ENCODE measurements around the gene SFN.
"Not testable (repeated sequence)": the region's sequence is repeated elsewhere in the genome, so short reads cannot be mapped to it uniquely, and the experiment has no call there.

Gene SFN

DNA sequence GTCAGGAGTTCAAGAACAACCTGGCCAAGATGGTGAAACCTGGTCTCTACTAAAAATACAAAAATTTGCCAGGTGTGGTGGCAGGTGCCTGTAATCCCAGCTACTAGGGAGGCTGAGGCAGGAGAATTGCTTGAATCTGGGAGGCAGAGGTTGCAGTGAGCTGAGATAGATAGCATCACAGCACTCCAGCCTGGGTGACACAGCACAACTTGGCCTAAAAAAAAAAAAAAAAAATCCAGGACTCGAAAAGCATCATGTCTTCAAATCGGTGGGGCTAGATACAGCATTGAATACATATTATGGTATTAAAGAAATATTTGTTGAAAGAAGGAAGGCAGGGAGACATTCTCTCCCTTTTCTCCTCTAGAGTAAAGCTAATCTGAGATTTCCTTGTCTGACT, 10.1 kb downstream of the SFN start:
- not testable (repeated sequence) for DNase-seq

DNA sequence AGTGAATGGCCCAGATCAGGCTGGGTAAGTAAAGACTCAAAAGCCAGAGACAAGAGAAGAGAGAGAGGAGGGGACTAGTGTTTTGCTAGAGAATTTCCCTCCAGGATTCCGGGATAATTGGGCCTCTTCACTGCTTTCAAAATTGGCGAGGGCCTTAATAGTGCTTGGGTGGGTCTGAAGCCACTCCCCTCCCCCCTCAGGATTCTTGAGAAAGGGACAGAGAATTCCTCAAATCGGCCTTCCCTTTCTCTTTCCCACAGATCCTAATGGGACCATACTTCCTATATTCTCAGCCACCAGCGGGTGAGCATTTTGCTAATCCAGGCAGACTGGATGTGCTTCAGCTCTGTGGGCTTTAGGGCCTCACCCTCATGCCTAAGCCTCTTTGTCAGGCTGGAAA, 11.9 kb downstream of the SFN start:
- no peak for DNase-seq

DNA sequence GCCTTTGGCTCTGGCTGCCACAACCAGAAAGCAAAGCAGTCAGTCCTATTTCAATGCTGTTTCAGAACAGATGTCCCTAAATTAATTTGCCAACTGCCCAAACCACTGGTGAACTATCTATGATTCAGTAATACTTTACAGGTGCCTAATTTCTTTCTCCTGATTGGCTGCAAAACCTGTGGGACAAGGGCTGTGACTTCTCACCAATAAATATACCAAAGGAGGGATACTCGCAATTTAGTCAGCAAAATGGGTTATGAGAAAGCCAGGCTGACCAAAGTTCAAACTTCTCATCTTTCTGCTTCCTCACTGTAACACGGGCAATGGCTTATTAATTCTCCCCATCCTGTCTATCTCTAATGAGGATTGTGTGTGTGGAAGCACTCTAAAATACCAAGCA, 14.4 kb downstream of the SFN start:
- no peak for DNase-seq

DNA sequence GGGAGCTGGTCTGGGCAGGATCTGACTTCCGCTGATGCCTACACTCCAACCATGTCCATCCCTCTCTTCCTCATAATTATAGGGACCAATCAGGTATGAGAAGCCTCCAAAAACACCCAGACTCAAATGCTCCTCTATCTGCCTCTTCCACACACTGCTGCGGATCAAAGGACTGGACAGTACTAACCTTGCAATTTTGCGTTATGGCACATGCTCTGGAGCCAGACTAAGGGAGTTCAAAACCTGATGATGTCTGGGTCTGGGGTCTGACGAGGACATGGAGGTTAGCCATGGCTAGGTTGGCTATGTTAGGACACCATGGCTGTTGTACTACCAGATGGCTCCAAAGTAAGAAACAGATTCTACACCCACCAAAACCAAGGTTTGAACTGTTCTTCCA, 16.8 kb downstream of the SFN start:
- DNase-seq: no peak

DNA sequence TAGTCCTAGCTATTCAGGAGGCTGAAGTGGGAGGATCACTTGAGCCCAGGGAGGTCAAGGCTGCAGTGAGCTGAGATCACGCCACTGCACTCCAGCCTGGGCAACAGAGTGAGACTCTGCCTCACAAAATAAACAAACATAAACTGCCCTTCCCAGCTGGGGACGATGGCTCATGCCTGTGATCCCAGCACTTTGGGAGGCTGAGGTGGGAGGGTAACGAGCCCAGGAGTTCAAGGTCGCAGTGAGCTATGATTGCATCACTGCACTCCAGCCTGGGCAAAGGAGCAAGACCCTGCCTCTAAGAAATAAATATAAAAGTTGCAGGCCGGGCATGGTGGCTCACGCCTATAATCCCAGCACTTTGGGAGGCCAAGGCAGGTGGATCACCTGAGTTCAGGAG, 18.7 kb downstream of the SFN start:
- DNase-seq: not testable (repeated sequence)

DNA sequence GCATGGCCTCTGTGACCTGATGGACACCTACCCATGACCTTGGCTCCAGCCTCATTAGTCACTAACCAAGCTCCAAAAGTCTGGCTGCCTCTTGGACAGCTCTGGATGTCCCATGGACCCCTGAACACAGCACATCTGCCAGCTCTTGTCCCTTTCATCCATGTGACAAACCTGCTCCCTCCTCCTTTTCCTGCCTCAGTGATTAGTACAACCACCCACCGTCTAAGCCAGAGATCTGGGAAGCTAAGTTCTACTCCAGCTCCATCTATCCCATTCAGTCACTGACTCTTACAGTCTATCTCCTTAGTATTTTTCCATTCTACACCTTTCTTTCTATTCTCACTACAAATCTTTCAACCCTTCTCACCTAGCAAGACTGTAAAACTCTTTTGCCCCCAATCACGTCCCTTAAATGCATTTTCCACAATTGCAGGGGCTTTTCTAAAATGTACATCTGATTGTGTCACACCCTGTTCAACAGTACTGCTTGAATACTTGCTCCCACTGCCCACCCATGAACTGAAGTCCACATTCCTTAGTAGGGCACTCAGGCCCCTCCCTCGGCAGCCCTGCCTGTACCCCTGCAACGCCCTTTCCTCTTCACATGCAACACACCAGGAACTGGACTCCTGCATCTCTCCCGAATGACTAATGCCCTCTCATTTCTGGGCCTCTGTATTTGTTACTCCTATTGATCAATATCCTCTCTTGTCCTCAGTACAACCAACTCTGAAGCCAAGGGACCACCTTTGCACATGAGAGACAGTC, 19.9 kb downstream of the SFN start:
- DNase-seq: no peak

DNA sequence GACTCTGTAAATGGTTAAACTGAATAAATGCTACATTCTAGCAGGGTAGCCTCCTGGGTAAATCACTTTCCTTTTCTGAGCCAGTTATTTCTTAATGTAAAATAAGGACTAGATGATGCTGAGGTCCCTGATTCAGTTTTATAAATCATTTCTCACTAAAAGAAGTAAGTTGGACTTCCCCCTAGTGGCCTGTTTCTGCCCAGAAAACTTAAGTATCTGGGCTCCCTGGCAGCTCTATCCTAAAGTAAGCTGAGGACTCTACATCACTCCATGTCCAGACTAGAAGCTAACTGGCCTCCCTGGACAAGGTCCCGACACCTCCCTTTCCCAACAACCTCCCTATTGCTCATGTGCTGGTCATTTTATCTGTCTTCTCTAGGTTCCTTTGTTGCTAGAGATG, 24.2 kb downstream of the SFN start:
- DNase-seq: no peak

DNA sequence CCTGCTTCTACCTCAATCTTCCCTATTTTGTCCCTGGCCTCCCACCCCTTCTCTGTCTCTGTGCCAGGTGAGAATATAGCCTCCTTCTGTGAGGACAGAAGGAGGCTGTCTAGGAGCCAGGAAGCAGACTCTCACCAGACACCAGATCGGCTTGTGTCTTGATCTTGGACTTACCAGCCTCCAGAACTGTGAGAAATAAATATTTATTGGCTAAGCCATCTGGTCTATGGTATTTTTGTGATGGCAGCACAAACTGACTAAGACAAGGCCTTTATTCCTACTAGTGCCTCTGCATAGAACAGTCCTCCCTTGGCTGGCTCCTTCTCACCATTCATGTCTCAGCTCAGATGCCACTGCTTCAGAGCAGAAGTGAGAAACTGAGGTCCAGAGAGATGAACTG, 25.3 kb downstream of the SFN start:
- no peak for DNase-seq

DNA sequence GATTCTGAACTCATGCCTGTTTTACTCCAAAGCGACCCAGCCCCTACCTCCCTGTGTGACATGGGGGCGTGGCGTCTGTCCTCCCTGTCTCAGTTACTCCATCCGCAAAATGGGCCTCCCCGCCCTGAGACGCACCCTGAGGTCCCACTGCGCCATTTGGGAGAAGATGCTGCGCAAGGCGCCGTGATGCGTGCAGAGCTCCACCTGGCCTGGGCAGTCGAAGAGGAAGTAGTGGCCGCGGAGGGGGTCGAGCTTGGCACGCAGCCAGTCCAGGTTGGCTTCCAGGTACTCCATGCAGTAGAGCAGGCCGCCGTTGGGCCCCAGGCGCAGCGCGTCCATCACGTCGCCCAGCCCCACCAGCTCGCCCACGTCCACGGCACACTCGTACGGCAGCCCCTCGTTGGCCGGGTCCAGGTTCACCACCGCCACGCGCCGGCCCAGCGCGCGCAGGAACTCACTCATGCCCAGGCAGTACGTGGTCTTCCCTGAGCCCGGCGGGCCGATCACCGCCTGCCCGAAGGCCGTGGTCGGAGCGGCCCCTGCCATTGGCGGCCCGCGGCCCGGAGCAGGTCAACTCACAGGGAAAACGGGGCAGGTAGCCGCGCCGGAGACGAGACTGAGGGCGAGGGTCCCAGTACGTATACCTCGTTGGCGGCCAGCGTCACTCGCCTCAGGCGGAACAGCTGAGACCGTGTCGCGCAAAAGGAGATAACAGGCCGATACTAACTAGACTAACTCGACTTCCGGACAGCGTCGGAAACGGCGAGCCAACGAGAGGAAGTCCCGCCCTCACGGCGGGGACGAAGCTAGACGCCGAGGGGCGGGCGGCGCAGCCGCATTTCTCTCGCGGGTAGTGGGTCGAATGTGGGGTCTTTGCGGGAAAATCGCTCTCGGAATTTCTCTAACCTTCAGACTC, 26.9 kb downstream of the SFN start, which contains the start of gene GPN2:
TSS of gene GPN2 (minus strand) at position 733 of the 916 bp plus-strand sequence. CDS start at position 546, 187 bp downstream.
- DNase-seq: peak; percentile 75

DNA sequence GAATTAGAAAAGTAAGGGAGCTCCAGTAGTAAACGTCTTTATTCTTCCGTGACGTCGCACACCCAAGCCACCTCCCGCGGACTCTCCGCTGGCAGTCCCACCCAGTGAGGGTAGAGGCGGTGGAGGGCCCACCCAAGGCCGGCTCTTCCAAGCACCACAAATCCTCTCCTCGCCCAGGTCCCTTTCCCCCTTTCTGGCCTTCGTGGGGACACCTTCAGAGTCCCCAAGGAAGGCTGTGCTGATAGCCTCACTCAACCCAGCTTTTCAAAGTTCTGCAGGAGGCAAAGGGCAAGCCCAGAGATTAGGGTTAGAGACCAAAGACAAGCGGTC, 27.5 kb downstream of the SFN start:
- DNase-seq: no peak

DNA sequence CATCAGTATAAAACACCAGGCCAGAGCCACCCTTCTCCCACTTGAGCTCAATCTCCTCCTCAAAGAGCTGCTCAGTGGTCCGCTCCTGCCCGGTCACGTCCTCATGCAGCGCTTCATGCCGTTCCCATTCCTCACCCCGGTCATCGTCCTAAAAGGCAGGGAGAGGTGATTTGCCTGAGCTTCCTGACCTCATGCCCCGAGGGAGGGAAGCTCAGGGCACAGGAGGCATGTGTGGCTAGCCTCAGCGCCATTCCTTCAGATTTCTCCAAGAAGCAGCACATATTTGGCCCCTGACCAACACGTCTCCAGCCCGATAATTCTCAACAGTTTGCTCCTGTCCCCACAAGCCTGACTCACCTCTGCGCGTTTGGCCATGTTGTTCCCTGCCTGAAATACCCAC, 31.3 kb downstream of the SFN start:
- no peak for DNase-seq

DNA sequence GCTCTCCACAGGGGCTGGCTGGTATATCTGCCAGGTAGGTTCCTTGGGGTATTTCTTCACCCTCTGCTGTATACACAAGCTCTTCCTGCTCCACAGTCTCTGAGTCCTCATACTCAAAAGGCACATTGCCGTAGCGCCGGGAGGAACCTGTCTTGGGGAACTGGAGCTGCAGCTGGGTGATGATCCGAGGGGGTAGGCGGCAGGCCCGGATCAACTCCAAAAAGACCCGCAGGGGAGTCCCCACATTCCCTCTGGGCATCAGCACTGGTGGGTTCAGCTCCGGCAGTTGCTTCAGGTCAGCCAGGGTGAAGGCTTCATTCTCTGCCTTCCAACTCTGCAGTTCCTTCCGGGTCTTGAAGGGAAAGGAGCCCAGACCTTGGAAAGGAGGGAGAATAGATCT, 34.4 kb downstream of the SFN start:
- no peak for DNase-seq

DNA sequence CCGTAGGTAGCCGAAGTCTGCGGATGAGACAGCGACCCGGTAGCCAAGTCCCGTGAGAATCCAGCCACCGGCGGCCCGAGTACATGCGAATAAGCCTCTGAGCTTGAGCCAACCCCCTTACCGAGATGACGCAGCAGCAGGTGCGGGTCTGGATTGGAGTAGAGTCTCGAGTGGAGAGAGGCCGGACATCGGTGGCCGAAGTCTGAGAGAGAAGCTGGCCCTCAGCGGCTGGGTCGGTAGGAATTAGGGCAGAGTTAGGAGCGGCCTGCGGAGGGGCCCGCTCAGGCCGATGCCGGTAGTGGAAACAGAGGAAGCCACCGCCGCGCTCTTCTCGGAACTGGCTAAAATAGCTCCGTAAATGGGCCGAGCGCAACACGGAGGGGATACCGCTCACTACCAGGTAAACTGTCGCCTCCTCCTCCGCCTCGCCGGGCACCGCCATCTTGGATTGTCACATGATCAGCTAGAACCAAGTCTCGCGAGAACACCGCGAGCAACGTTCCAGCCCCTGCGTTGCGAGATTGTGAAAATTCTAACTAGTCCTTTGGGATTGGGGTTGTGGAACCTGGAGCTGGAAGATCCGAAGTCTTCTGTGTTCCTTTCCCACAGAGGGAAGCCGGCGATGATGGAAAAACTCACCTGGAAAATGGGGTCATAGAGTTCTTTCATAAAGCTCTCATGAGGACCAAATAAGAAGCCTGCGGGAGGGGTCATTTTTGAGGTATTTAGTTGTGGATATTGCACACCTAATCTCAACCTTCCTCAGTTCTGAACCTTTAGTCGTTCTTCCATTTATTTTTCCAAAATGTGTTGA, 37.3 kb downstream of the SFN start, which contains the start of gene GPATCH3:
TSS of gene GPATCH3 (minus strand) at position 467 of the 814 bp plus-strand sequence. CDS start at position 442, 25 bp downstream.
- peak; percentile 83 for DNase-seq

DNA sequence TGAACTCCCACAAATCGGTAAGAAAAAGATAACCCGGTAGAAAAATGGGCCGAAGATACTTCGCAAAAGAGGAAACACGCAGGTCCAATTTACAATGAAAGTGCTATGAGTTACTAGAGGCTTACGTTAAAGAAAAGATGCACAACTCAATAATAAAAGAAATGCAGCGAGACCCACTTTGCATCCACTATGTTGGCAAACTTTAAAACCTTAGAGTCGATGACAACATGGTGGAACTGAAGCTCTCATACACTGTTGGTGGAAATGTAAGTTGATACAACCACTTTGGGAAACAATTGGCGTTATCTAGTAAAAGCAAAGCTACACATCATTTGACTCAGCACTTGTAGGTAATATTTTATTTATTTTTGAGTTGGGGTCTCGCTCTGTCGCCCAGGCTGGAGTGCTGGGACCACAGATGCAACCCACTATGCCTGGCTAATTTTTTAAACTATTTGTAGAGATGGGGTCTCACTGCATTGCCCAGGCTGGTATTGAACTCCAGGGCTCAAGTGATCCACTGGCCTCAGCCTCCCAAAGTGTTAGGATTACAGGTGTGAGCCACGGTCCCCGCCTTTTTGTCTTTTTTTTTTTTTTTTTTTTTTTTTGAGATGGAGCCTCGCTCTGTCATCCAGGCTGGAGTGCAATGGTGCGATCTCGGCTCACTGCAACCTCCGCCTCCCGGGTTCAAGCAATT, 38.0 kb downstream of the SFN start:
- no peak for DNase-seq

DNA sequence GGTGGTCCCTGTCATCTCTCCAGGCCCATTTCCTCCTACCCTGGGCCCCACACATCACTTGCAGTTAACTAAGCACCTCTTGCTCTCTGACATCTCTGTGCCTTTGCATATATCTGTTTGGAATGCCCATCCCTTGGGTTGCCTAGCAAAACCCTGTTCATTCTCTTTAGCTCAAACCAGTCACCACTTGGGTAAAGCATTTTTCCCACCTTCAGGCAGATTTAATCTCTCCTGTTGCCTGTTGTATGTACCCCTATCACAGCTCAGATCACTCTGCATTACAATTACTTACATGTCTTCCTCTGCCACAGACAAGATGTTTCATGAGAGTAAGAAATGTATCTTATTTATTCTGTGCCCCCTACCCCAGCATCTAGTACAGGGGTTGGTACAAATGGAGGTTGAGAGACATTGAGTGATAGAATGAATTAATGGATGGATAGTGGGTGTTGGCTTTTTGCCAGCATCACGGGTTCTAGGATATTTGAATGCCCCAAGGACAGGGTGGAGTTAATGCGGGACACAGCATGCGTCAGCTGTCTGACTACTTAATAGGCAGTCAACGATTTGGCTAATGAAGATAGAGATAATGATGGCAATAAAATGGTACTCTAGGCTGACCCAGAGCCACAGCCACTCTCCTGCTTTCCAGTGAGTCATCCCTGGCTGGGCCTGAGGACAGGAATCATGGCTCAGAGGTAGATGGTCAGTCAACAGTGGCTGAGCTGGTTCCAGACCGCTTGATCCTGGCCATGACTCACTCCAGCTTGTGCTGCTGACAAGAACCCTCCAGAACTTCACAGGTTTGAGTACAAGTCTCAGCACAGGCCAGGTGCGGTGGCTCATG, 44.3 kb downstream of the SFN start:
- DNase-seq: no peak

DNA sequence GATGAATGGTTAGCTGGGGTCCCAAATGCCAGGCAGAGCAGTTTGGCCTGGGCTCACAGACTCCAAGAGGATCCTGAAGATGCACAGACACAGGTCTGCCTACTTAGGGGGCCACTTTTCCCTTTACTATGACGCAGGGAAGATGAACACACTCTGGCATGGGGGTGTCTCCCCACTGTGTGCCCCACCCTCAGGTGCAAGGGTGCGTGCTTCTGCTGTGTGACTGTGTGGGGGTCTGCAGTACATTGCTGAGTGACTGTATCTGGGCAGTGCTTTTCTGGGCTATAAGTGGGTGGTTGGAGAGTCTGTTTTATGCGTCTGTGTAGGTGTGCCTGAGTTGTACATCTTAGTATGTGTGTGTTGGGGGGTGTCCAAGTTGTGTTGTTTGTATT, 47.0 kb downstream of the SFN start:
- no peak for DNase-seq

DNA sequence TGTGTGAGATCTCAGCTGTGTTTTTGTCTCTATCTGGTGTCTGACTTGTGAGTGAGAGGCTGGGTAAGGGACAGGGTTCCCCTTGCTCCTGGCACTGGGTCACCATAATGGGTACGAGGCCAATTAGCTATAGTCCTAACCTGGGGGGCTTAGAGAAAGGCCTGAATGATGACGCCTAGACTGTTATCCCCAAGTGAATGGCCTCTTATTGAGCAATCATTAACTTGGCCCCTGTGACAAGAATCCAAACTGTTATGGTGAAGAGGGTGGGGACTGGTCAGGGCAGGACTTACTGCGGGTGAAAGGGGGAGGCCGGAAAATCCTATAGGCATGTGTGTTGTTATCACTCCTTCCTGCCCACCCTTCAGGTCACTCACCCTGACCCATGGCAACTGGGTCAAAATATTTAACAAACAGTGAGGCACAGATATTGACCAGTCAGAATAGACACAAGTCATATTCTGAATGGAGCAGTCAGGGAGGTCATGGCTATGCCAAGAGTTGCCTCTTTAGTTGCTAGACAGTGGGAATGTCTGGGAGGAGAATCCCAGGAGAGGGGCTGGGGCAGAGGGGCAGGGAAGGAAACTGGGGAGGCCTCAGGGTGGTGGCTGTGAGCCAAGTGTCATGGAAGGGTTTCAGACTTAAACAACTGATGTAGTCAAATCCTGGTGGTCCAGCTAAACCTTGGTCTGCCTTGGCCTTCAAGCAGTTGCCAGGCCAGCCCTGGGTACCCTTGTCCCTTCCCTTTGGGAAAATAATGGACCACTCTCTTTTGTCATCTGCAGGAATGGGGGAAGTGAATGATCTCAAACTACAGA, 47.6 kb downstream of the SFN start:
- no peak for DNase-seq

DNA sequence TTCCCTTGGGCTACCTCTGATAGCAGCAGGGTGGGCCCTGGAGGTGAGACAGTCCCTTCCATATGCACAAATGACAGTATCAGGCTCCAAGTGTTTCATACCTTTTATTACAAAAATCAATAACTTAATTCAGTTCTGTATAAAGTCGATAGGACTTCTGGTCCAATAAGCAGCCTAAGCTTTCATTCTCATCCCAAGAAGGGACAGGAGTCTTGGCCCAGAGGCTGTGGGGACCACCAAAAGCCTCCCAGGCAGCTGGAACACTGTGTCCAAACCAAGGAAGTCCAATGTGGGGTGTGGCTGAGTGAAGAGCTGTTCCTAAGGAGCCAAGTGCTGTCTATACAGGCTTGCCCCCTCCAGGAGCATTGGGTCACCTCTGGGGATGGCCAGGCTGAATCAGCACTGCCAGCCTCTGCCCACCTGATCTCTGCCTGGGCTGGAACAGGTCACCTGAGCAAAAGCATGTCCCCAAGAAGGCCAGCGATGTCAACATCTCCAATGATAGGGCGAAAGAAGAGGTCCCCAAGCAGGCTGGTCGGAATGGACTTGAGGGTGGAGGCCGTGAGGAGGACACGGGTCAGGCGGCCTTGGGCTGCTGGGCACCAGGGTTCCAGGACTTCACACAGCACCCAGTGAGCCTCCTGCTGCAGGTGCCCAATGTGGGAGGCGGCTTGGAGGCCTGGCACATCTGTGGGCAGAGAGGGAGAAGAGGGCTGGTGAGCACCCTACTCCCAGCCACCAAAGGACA, 48.6 kb downstream of the SFN start:
- DNase-seq: no peak

DNA sequence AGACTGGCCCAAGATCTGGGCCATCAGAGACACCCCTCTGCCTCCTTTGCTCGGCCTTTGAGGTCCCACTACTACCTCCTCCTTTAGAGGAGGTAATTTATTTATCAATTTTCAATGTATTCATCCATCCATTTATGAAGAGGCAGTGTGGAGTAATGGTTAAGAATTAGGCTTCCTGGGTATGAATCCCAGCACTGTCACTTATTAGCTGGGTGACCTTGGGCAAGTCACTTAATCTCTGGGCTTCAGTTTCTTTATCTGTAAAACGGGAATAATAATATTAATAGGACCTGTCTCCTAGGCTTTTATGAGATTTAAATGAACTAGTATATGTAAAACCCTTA, 49.2 kb downstream of the SFN start:
- DNase-seq: no peak

DNA sequence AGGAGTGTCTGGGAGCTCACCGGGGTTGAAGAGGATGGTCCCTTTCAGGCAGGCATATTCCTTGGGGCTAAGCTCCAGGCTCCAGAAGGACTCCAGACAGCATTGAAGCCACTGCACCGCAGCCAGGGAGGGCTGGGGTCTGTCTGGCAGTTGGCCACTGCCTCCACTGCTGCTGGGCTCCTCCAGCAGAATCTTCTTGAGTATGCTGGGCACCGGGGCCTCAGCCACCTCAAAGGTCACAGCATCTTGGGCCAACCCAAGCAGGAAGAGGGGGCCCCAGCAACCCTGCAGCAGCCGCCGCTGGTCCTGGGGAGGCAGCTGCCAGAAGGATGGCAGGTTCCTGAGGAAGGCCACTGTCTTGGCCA, 50.4 kb downstream of the SFN start:
- DNase-seq: no peak

Data from stimulated activated CD4-positive, alpha-beta T cell treated with anti-CD3 and anti-CD28 coated beads, Interleukin-12 subunit alpha, Interleukin-12 subunit beta, amount 100 ng/mL, for 4 hours (primary cell).